AG08395 (cell line): ENCODE results near the gene INPP5E.

Experiments
- DNase-seq: peaks from one replicate; pipeline ENCODE4 v3.0.0; 2012; ENCODE audit warnings: mixed read lengths, low spot score

The INPP5E gene

DNA sequence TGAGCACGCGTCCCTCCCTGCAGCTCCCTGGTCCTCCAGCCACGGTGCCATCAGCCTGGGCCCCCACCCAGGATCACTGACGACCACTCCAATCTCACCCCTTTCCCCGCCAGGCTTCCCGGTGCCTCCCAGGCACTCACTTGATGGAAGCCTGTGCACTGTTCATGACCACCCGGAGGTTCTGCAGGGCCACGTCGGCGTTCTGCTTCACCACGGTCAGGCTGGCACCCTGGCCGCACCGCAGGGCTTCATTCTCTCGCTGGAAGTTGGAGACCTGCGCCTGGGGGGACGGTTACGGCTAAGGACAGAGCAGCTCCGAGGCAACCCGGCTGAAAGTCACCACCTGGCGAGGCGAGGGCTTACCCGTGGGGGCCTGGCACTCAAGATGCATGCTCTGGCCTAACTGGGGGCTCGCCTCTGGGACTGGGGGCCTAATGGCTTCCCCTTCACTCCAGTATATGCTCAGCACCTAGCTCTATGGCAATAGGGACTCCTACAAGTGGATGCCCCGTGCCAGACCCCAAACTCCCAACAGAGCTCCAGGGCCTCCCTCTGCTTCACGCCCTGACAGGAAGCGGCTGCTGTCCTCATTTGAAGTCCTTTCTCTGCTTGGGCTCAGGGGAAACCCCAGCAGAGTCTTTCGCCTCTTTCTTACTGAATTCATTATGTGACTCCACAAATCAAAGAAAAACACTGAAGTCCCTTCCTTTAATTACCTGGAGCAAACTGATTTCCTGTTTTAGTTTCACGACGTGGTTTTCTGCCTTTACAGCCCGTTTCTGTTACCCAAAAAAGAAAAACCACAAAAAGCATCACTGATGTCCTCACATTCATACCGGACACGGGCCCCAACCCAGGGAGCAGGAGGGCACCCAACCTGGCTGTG, 35.5 kb downstream of the INPP5E start:
- DNase-seq: no peak

GRCh38 chr9:136403538-136403914, 36.1 kb downstream of the INPP5E start:
- DNase-seq: no peak

DNA sequence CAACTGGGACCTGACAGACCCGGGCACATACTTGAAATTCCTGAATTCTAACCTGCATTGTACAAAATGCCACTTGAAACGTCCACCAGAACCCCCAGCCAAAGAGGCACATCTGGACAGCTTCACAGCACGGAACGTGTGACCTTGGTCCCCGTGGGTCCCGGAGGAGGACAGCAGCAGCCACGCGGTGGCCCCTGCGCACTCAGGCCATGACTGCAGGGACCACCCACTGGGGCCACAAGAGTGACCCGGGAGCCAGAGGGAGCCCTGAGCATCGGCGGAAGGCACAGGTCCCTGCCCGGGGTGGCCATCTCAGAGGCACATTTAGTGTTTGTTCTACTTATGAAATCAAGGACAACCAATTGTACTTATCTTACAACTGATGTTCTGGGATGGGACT, 37.6 kb downstream of the INPP5E start:
- no peak for DNase-seq

DNA sequence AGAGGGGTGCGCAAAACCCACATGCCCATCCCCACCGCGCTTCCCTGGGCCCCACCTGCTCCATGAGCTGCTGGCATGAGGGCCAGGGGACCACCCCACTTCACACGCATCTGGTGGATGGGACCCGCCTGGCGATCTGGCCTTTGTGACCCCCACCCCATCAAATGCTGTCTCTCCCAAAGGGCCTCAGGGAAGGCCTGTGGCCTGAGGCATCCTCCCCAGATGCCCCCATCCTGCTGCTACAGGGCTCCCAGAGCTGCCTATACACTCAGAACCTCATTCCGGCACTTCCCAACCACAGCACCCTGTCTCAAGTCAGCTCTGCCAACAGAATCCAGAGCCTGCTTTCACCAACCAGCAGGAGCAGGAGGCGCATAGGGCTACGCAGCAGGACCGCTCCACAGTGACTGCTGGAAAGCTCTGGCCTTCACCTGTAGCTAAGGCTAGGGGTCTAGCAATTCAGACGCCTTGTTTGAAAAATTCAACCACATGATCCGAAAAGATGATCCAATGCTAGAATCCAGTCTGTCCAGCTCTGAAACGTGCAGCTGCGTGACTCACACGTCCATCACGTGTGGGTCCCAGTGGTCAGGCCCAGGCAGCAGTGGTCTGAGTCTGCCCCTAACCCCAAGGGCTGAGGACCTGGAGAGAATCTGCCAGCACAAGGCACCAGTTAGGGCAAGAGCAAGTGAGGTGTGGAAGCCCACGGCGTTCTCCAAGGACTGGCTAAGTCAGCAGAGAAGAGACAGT, 38.3 kb downstream of the INPP5E start:
- DNase-seq: no peak

DNA sequence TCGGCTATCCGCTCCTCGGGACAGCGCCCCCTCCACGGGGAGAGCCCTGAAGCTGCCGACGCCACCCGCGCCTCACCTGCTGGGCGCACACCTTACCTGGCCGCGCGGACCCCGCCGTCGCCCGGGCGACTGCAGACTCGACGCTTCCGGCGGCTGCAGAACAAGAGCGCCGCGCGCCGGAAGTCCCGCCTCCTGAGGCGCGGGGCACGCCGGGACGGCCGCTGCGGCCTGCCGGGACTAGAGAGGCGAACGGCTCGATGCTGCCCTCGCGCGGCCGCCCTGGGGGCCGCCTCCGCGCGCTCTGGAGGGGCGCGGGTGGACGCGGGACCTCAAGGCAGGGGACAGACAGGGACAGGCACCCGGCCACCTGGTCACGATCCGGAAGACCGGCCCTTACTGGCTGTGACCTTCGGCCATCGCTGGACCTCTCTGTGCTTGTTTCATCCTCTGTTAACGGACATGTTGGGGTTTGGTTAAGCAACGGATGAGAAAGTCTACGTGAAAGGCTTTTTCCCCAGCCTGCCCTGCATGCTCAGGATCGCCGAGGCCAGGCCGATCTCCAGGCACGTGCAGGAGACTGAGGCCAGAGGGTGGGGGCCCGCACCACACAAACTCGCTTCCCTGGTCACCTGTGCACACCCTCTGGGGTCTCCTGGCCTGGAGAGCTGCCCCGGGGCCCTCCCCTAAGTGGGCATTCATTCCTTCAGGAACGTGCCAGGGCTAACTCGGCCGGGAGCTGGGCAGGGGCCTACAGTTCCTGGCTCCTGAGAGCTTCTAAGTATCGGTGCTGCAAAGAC, 39.4 kb downstream of the INPP5E start, which contains the start of gene SNAPC4:
TSS of gene SNAPC4 (minus strand) at position 133 of the 797 bp plus-strand sequence. CDS start 1,742 bp downstream, outside the sequence.
- peak; percentile 95 for DNase-seq

GRCh38 chr9:136399176-136400037, 40.2 kb downstream of the INPP5E start:
- DNase-seq: peak; percentile 57

- DNase-seq: no peak
These were observed 41.4 kb downstream of the INPP5E start for GRCh38 chr9:136398286-136398685.

- DNase-seq: no peak
These were observed 42.0 kb downstream of the INPP5E start for GRCh38 chr9:136397643-136398042.

DNA sequence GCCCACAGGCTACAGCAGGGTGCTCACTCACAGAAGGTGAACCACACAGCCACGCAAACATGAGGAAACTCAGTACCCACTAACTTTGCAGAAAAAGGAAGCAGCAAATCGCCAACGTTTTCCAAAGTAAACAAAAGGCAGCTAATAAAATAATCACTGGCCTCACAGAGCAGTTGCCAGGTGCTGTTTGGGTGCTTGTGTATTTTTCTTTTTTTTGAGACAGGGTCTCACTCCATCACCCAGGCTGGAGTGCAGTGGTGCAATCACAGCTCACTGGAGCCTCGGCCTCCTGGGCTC, 43.5 kb downstream of the INPP5E start:
- no peak for DNase-seq

- DNase-seq: no peak
These were observed 44.1 kb downstream of the INPP5E start for GRCh38 chr9:136395345-136396218.

GRCh38 chr9:136395020-136395340, 44.7 kb downstream of the INPP5E start:
- no peak for DNase-seq

GRCh38 chr9:136394312-136395019, 45.2 kb downstream of the INPP5E start:
- DNase-seq: no peak

DNA sequence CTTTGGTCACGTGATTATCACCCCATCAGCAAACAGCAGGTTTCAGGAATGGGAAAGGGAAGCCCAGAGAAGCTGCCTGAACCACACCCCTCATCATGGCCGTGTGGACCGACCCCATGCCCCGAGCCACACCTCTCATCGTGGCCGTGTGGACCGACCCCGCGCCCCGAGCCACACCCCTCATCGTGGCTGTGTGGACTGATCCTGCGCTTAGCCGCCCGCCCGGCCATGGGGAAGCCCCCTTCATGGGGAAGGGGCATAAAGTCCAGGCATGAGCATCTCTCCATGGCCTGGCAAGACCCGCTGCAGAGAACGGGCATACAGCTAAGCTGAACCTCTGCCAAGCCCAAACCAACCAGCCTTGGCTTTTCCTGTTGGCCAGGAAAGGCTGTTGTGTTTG, 46.1 kb downstream of the INPP5E start:
- no peak for DNase-seq

DNA sequence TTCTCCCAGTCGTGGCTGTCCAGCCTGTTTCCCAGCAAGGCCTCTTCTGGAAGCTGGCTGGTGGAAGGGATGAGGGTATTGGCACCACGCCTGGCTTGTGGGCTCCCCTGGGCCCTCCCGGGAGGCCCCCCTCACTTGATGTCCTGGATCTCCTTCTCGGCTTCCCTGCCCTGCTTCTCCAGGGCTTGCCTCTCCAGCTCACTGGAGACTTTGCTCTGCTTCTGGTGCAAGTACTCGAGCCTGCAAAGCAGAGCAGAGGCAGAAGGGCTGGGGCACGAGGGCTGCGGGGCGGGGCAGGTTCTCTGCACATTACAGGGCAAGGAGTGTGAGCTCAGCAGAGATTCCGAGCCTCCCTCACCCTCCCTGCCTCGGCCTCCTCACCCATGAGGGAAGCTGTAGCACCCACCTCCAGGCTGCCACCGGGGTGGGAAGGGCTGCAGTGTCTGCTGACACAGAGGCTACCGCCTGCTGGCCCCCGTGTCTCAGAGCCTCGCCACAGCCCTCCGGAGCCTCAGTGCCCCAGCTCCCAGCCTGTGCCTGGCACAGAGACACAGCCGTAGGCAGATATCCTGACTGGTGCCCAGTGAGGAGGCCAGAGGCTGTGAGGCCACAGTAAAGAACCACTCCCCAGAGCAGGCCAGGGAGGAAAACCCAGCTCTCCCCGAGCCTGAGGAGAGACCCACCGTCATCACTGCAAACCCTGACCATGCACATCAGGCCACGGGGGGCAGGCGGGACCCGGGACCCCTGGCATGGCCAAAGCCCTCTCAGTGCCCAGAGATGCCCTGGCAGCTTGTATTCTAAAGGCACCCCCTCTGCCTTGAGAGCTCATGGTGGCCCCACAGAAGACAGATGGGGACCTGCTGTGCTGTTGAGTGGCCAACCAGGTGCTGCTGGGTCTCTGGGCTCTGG, 46.9 kb downstream of the INPP5E start:
- DNase-seq: no peak

DNA sequence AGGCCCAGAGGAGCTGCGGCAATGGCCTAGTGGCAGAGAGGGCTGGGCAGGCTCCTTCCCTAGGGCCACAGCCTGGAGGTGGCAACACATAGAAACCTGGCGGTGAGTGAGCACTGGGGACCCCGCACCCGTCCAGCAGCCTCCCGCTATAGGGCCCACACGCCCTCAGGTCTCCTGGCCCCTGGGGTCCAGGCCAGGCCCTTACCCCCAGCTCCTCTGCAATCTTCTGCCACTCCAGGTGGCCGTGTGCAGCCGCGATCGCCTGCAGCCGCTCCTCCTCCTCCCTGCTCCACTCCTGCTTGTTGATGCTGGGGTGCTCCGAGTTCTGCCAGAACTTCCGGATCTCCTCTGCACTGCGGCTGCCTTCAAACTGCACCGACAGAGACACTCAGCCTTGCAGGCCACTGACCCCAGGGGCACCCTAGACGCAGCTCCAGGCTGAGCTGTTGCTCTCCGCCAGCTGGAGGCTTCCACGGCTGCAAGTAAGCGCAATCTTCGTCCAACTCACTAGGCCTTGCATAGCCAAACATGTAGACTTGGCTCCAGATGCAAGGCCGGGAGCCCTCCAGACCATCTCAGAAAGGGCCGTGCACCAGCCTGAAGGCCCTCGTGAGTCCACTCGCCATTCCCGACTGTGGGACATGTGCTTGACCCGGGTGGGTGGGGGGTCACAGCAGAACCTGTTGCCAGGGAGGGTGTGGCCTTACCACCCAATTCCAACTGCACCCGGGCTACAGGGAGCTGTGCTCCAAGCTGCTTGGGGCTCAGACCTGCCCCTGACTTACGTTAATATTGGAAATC, 47.7 kb downstream of the INPP5E start:
- no peak for DNase-seq

GRCh38 chr9:136389396-136389795, 50.2 kb downstream of the INPP5E start:
- no peak for DNase-seq

- DNase-seq: no peak
These were observed 52.4 kb downstream of the INPP5E start for GRCh38 chr9:136387217-136387616.

DNA sequence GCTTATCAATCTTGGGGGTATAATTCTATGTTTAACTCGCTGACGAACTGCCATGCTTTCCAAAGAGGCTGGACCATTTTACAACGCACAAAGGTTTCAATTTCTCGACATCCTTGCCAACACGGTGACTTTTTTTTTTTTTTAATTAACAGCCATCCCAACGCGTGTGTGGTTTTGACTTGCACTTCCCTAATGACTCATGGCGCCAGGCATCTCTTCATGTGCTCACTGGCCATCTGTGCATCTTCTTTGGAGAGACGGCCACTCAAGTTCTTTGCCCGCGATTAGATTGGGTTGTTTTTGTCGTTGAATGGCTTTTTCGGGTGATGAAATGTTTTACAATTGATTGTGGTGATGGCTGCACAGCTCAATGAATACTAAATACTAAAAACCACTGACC, 53.6 kb downstream of the INPP5E start:
- no peak for DNase-seq
